CD4-positive, alpha-beta T cell treated with Interleukin-10 for 1 hour (primary cell): Measurements from ENCODE around the gene SPTBN1.
"Not testable (repeated sequence)": the region's sequence is repeated elsewhere in the genome, so short reads cannot be mapped to it uniquely, and the experiment has no call there.

Experiments
- DNase-seq: peaks from one replicate; pipeline ENCODE4 v3.0.0-alpha.2; 2020

Gene SPTBN1

GRCh38 chr2:54508541-54508940 lies 52.4 kb downstream of the SPTBN1 start:
- no peak for DNase-seq

GRCh38 chr2:54509043-54509442 lies 52.9 kb downstream of the SPTBN1 start:
- DNase-seq: not testable (repeated sequence)

GRCh38 chr2:54510916-54511315 lies 54.8 kb downstream of the SPTBN1 start:
- DNase-seq: no peak

- DNase-seq: no peak
These were observed 56.1 kb downstream of the SPTBN1 start for GRCh38 chr2:54512183-54512582.

- DNase-seq: no peak
These were observed 56.7 kb downstream of the SPTBN1 start for GRCh38 chr2:54512663-54513362.

- DNase-seq: no peak
These were observed 57.2 kb downstream of the SPTBN1 start for GRCh38 chr2:54513363-54513715.

GRCh38 chr2:54514822-54515569 lies 58.9 kb downstream of the SPTBN1 start:
- no peak for DNase-seq

- no peak for DNase-seq
These were observed 60.7 kb downstream of the SPTBN1 start for GRCh38 chr2:54516842-54517241.

- not testable (repeated sequence) for DNase-seq
These were observed 61.9 kb downstream of the SPTBN1 start for GRCh38 chr2:54518016-54518415.

- DNase-seq: no peak
These were observed 62.3 kb downstream of the SPTBN1 start for GRCh38 chr2:54518430-54518829.

GRCh38 chr2:54519841-54520459 lies 63.8 kb downstream of the SPTBN1 start:
- no peak for DNase-seq

- no peak for DNase-seq
These were observed 64.6 kb downstream of the SPTBN1 start for GRCh38 chr2:54520687-54521086.

GRCh38 chr2:54522624-54523281 lies 66.6 kb downstream of the SPTBN1 start:
- peak; percentile 84 for DNase-seq

- DNase-seq: no peak
These were observed 67.3 kb downstream of the SPTBN1 start for GRCh38 chr2:54523324-54523959.

GRCh38 chr2:54524226-54524991 lies 68.3 kb downstream of the SPTBN1 start:
- no peak for DNase-seq

GRCh38 chr2:54525321-54525720 lies 69.2 kb downstream of the SPTBN1 start:
- DNase-seq: no peak

- no peak for DNase-seq
These were observed 70.2 kb downstream of the SPTBN1 start for GRCh38 chr2:54526226-54526879.

- no peak for DNase-seq
These were observed 72.3 kb downstream of the SPTBN1 start for GRCh38 chr2:54528311-54528955.

- DNase-seq: not testable (repeated sequence)
These were observed 73.4 kb downstream of the SPTBN1 start for GRCh38 chr2:54529518-54529917.

- DNase-seq: no peak
These were observed 73.8 kb downstream of the SPTBN1 start for GRCh38 chr2:54529935-54530334.

GRCh38 chr2:54531558-54531957 lies 75.4 kb downstream of the SPTBN1 start:
- no peak for DNase-seq
